ACHN (cell line): ENCODE measurements around the gene PROKR2.

Experiments used
- DNase-seq: peaks from one replicate; pipeline ENCODE4 v3.0.0-alpha.2; 2015
- in situ Hi-C: cut with HindIII; loops from 2 replicates; pipeline ENCODE4 v1.10.0; 2017; ENCODE audit warnings: low sequenced_read_pairs, low pct_ligation_motif_present, low pct_unique_long_range_greater_than_20kb

The PROKR2 gene

GRCh38 chr20:5316188-5317158 lies at the start of gene PROKR2:
PROKR2 (minus strand) TSS chr20:5316954; CDS start chr20:5314369, 2,585 bp downstream.
- in situ Hi-C loops = no loop called here
- DNase-seq = peak; percentile 32

- DNase-seq = peak; percentile 24
- in situ Hi-C loops = no loop called here
These were observed 48.3 kb upstream of the PROKR2 start for GRCh38 chr20:5364997-5365597.

- peak; percentile 28 for DNase-seq
- in situ Hi-C loops = no loop called here
These were observed 47.5 kb upstream of the PROKR2 start for GRCh38 chr20:5364136-5364821.

GRCh38 chr20:5362771-5363170 lies 46.0 kb upstream of the PROKR2 start:
- no peak for DNase-seq
- in situ Hi-C loops = no loop called here

- no peak for DNase-seq
- in situ Hi-C loops = no loop called here
These were observed 44.4 kb upstream of the PROKR2 start for GRCh38 chr20:5361176-5361575.

- in situ Hi-C loops = no loop called here
- no peak for DNase-seq
These were observed 41.2 kb upstream of the PROKR2 start for GRCh38 chr20:5357946-5358345.

- in situ Hi-C loops = no loop called here
- no peak for DNase-seq
These were observed 40.2 kb upstream of the PROKR2 start for GRCh38 chr20:5356941-5357340.

GRCh38 chr20:5354901-5355300 lies 38.1 kb upstream of the PROKR2 start:
- in situ Hi-C loops = no loop called here

GRCh38 chr20:5353624-5354496 lies 37.1 kb upstream of the PROKR2 start:
- in situ Hi-C loops = no loop called here

More at GRCh38 chr20:5354901-5355300, 38.1 kb upstream of the PROKR2 start:
- DNase-seq = no peak

GRCh38 chr20:5349448-5349847 lies 32.7 kb upstream of the PROKR2 start:
- in situ Hi-C loops = no loop called here
- no peak for DNase-seq

More at GRCh38 chr20:5353624-5354496, 37.1 kb upstream of the PROKR2 start:
- peak; percentile 28 for DNase-seq

GRCh38 chr20:5342021-5342420 lies 25.3 kb upstream of the PROKR2 start:
- in situ Hi-C loops = no loop called here

GRCh38 chr20:5331340-5331739 lies 14.6 kb upstream of the PROKR2 start:
- in situ Hi-C loops = no loop called here
- DNase-seq = no peak

More at GRCh38 chr20:5342021-5342420, 25.3 kb upstream of the PROKR2 start:
- DNase-seq = no peak

- in situ Hi-C loops = no loop called here
- DNase-seq = no peak
These were observed 11.5 kb upstream of the PROKR2 start for GRCh38 chr20:5328268-5328667.

GRCh38 chr20:5327356-5327755 lies 10.6 kb upstream of the PROKR2 start:
- no peak for DNase-seq
- in situ Hi-C loops = no loop called here

- in situ Hi-C loops = no loop called here
These were observed 957 bp downstream of the PROKR2 start for GRCh38 chr20:5315807-5316187.

GRCh38 chr20:5313916-5314315 lies 2.8 kb downstream of the PROKR2 start:
- DNase-seq = no peak
- in situ Hi-C loops = no loop called here

More at GRCh38 chr20:5315807-5316187, 957 bp downstream of the PROKR2 start:
- DNase-seq = no peak

- in situ Hi-C loops = no loop called here
- no peak for DNase-seq
These were observed 4.2 kb downstream of the PROKR2 start for GRCh38 chr20:5312518-5312917.

GRCh38 chr20:5309971-5310370 lies 6.8 kb downstream of the PROKR2 start:
- in situ Hi-C loops = no loop called here
- no peak for DNase-seq
